ENCODE results near the gene KLHL10. TPM values are rescaled to one million over a fixed set of nuclear protein-coding genes. Genes with fewer than 3 reads are reported as not detected.

Gene KLHL10
- total and polyA plus RNA-seq, 2 of the 13 experiments (the other 11 are each of a cell fraction or from before 2014, with no cell fraction given), result 0.04 to 0.08 TPM

GRCh38 chr17:41835800-41836549 lies 1.6 kb upstream of the KLHL10 start, which contains the start of gene NT5C3B (continued):
- TF ChIP-seq, protein P1, sequence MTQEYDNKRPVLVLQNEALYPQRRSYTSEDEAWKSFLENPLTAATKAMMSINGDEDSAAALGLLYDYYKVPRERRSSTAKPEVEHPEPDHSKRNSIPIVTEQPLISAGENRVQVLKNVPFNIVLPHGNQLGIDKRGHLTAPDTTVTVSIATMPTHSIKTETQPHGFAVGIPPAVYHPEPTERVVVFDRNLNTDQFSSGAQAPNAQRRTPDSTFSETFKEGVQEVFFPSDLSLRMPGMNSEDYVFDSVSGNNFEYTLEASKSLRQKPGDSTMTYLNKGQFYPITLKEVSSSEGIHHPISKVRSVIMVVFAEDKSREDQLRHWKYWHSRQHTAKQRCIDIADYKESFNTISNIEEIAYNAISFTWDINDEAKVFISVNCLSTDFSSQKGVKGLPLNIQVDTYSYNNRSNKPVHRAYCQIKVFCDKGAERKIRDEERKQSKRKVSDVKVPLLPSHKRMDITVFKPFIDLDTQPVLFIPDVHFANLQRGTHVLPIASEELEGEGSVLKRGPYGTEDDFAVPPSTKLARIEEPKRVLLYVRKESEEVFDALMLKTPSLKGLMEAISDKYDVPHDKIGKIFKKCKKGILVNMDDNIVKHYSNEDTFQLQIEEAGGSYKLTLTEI (CRISPR knock-in tag; conservative IDR thresholded peaks at IDR 0.05), result no peak
- TF ChIP-seq ZNF710 (CRISPR knock-in tag; IDR thresholded peaks at IDR 0.05; ENCODE audit: borderline replicate concordance), result peak; percentile 73
- no peak for TF ChIP-seq PTBP1 (IDR thresholded peaks at IDR 0.05; ENCODE audit: low read depth, low read length, poor library complexity, severe bottlenecking)
- TF ChIP-seq MTF2 (CRISPR knock-in tag; IDR thresholded peaks at IDR 0.05; ENCODE audit: borderline replicate concordance), result no peak
- no peak for TF ChIP-seq CENPT (CRISPR knock-in tag; IDR thresholded peaks at IDR 0.05; ENCODE audit: low read depth)
- TF ChIP-seq THYN1 (CRISPR knock-in tag; IDR thresholded peaks at IDR 0.05; ENCODE audit: borderline replicate concordance, low read depth), result no peak
- TF ChIP-seq FOXJ3 (CRISPR knock-in tag; IDR thresholded peaks at IDR 0.05; ENCODE audit: borderline replicate concordance), result no peak
- TF ChIP-seq, protein P2, sequence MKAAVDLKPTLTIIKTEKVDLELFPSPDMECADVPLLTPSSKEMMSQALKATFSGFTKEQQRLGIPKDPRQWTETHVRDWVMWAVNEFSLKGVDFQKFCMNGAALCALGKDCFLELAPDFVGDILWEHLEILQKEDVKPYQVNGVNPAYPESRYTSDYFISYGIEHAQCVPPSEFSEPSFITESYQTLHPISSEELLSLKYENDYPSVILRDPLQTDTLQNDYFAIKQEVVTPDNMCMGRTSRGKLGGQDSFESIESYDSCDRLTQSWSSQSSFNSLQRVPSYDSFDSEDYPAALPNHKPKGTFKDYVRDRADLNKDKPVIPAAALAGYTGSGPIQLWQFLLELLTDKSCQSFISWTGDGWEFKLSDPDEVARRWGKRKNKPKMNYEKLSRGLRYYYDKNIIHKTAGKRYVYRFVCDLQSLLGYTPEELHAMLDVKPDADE (CRISPR knock-in tag; IDR thresholded peaks at IDR 0.05), result no peak
- TF ChIP-seq KAT8 (CRISPR knock-in tag; IDR thresholded peaks at IDR 0.05), result no peak; the same call in 1 of the 2 replicates
- TF ChIP-seq ELF1 (CRISPR knock-in tag; IDR thresholded peaks at IDR 0.05), result 0 out of 2 replicates have a peak, but pooled peaks have one; percentile 4
- TF ChIP-seq ZNF282 (IDR thresholded peaks at IDR 0.05; ENCODE audit: partially characterized antibody), result no peak
- TF ChIP-seq, protein P3, sequence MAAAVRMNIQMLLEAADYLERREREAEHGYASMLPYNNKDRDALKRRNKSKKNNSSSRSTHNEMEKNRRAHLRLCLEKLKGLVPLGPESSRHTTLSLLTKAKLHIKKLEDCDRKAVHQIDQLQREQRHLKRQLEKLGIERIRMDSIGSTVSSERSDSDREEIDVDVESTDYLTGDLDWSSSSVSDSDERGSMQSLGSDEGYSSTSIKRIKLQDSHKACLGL (CRISPR knock-in tag; IDR thresholded peaks at IDR 0.05), result peak; percentile 84
- no peak for TF ChIP-seq IRF2 (CRISPR knock-in tag; IDR thresholded peaks at IDR 0.05)
- peak; percentile 77; the same call in 1 of the 2 replicates for TF ChIP-seq IRF9 (CRISPR knock-in tag; IDR thresholded peaks at IDR 0.05; ENCODE audit: borderline replicate concordance)
- TF ChIP-seq ZNF225 (CRISPR knock-in tag; IDR thresholded peaks at IDR 0.05), result peak; percentile 42; the same call in 1 of the 2 replicates
- no peak for TF ChIP-seq ZNF431 (CRISPR knock-in tag; IDR thresholded peaks at IDR 0.05; ENCODE audit: borderline replicate concordance, low read depth)
- no peak for TF ChIP-seq MIER3 (CRISPR knock-in tag; IDR thresholded peaks at IDR 0.05; ENCODE audit: borderline replicate concordance)
